NCI-H524 treated with DMSO at 0.1 percent for 48 hours (cell line): Measurements from ENCODE around the gene NADSYN1.
"Not testable (repeated sequence)": the region's sequence is repeated elsewhere in the genome, so short reads cannot be mapped to it uniquely, and the experiment has no call there.

Source experiments
- DNase-seq: peaks from one replicate; lab custom pipeline; 2025; lab: John Stamatoyannopoulos, UW

Gene NADSYN1

DNA sequence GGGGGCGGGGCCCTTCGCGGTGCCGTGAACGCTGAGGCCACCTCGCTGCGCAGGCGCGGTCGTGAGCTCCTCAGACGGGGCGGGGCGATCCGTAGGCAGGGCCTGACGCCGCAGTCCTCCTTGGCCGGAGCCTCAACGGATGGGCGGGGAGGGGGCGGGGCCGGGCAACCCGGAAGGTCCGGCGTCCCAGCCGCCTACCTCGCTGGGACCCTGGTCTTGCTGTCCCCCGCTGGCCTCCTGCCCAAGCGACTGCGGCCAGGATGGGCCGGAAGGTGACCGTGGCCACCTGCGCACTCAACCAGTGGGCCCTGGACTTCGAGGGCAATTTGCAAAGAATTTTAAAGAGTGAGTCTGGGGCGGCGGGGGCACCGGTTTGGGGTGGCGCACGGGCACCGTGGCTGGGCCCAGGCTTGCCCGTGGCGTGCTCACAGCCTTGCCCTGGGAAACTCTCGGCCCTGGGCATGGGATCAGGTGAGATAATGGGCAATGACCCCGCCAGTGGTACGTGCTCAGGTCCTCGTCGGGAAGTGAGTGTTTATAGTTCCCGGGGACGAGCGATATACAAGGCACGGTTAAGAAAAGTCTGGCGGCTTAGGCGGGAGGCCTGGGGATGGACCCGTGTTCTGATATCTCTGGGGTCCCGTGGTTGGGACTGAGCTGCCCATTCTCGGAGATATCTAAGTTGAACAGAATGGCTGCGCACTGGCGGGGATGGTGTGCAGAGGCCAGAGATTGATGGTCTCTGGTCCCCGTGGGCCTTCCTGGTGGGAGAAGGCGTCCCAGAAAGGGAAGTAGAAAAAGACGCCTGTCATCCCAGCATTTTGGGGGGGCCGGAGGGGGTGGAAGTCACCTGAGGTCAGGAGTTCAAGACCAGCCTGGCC lies at the start of gene NADSYN1:
Gene NADSYN1 (plus strand): TSS at position 167 of the 881 bp plus-strand sequence. CDS start 94 bp downstream, at position 261.
- peak; percentile 40 for DNase-seq

DNA sequence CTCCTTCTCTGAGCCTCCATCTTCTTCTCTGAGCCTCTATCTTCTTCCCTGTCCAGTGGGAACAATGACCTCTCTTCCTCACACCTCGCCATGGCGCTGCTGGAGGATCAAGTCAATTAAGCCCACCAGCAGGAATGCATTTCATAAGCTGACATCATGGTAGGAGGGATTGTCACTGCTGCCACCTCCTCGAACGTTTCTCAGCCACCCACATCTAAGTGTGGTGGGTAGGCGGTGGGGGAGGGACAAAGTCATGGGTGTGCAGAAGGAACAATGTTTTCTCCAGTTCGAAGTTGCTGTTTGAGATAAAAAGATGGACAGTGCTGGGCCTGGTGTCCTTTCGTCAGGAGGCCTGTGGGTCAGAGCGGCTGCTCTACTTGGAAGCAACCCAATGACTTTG lies 48.8 kb upstream of the NADSYN1 start:
- no peak for DNase-seq

DNA sequence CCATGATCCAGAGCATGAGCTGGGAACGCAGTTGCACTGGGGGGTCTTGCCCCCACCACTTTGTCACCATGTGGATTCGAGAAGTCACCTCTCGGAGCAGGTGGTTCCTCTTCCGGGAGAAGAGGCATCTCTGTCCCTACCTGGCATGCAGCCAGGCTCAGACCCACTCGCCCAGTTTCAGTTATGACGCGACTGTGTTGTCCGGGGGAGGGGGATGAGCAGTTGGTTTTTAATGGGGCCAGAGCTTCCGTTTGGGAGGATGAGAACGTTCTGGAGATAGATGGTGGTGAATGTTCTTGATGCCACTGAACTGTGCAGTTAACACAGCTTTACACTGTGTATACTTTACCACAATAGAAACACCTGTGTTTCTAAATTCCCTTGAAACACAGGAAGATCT lies 46.3 kb upstream of the NADSYN1 start:
- no peak for DNase-seq

DNA sequence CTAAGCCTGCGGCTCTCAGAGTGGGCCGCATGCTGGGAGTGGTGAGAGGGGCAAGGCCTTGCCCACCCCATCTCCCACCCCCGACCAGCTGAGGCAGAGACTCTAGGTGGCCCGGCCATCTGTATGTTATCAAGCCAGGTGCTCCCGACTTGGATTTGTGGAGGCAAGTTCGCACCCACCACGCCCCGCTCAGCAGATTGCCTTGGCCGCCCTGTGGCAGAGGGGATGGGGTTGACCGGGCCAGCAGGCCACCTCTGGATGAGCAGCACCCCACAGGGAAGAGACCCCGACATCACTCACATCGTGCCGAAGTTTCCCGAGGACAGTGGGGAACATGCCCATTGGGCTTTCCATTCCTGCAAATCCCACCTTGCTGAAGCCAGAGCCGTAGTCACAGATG lies 45.6 kb upstream of the NADSYN1 start:
- DNase-seq = no peak

DNA sequence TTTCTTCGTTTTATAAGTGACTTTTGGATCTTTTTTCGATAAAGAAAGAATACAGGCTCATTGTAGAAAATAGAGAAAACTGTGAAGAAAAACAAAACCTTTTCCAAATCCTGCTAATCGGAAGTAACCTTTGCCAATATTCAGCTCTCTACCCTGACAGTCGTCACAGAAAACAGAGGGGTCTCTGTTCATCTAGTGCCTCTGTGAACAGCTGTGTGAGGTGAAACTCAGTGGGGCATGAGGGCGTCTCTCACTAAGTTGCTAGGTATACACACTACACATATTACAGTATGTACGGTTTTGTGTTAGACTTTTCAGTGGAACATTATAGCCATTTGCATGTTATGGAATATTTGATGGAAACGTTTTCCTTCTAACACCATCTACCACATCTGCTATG lies 44.2 kb upstream of the NADSYN1 start:
- DNase-seq = no peak

DNA sequence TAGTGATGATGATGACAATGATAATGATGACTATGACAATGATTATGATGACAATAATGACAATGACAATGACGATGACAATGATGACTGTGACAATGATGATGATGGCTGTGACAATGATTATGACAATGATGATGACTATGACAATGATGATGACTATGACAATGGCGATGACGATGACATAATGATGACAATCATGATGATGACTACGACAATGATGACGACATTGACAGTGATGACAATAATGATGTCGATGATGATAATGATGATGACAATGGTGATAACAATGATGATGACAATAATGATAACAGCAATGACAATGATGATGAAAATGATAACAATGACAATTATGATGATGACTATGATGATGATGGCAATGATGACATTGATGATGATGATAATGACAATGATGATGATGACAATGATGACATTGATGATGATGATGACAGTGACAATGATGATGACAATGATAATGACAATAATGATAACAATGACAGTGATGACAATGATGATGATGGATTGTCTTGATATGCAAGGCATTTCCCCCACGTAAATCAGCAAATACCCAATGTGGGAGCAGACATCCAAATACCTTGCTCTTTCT lies 42.5 kb upstream of the NADSYN1 start:
- DNase-seq = no peak

DNA sequence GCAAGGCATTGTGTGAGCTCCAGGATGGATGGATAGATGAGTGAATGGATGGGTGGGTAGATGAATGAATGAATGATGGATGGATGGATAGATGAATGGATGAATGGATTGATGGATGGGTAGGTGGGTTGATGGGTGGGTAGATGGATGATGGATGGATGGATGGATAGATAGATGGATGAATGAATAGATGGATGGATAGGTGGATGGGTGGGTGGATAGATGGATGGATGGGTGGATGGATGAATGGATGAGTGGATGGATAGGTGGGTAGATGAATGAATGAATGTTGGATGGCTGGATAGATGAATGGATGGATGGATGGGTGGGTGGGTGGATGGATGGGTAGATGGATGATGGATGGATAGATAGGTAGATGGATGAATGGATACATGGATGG lies 38.4 kb upstream of the NADSYN1 start:
- no peak for DNase-seq

DNA sequence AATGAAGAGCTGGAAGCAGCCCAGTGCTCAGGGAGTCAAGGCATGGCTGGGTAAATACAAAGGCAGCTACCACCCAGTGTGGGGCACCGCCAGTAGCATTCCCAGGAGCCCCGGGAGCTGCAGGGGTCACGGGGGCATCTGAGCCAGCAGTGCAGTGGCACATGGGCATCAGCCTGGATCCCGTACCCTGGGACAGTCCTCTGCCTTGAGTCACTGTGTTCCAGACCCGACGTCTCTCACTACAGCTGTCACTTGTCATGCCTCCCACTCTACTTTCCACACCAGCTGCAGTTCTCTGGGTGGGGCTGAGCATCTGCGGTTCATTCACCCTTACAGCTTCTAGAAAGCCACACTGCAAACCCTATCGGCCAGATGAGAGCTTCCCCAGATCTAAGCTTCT lies 34.4 kb upstream of the NADSYN1 start:
- DNase-seq = peak; percentile 28

DNA sequence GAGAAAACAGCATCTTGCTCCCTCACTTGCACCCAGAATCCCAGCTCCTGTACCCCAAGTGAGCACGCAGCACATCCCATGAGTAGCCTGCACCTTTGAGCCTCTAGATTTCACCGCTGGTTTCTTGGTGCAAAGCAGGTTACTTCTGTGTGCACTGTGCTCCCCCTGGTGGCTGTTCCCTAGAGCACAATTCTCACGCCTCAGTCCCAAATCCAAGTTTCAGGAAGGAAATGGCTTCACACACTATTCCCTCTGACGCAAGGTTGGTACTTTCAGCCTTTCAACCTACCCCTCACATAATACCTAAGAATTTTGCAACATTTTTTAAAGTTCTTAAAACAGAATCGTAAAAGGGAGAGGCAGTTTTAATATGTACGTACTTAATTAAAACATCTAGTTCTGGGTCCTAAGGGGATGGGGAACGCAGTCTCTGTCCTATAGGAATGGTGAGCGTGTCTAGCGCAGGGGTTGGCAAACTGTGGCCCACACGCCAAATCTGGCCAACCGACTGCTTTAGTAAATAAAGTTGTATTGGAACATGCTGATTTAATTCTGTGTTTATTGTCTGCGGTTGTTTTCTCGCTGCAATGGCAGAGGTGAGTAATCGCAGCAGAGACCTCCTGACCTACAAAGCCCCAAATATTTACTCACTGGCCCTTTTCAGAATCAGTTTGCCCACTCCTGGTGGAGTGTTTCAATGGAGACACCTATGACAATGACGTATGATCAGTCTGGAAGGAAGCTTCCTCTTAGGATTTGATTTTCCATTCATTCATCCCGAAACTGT lies 32.4 kb upstream of the NADSYN1 start:
- no peak for DNase-seq

DNA sequence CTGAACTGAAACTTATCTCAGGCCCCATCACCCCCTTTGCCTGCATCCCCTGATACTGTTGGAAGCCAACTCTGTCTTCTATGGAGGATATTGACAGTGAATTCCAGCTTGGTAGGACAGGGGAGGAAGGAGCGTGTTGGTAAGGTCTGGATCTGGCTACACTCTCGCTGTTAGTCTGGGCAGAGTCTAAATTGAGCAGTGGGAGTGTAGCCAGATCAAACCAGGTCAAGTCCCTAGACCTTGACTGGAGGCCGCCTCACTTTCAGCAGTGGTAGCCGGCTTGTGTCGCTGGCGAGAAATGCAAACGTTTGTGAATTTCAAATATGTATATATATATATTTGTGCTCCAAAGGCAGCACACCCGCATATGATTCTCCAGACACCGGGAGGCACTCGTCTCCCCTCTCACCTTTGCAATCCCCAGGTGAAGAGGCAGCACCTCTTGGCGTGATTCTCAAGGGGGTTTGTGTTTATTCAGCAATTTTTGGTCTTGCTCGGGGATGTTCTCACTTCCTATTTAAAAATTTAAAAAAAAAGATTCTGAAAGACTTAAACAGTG lies 31.5 kb upstream of the NADSYN1 start:
- DNase-seq = no peak

DNA sequence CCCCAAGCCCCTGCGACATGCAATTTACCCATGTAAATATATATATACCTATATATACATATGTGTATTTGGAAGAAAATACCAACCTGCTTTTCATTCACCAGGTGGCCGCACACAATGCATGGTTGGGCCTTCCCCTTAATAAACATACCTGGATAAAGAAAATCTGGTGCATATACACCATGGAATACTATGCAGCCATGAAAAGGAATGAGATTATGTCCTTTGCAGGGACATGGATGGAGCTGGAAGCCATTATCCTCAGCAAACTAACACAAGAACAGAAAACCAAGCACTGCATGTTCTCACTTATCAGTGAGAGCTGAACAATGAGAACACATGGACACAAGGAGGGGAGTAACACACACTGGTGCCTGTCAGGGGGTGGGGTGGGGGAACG lies 30.7 kb upstream of the NADSYN1 start:
- not testable (repeated sequence) for DNase-seq

DNA sequence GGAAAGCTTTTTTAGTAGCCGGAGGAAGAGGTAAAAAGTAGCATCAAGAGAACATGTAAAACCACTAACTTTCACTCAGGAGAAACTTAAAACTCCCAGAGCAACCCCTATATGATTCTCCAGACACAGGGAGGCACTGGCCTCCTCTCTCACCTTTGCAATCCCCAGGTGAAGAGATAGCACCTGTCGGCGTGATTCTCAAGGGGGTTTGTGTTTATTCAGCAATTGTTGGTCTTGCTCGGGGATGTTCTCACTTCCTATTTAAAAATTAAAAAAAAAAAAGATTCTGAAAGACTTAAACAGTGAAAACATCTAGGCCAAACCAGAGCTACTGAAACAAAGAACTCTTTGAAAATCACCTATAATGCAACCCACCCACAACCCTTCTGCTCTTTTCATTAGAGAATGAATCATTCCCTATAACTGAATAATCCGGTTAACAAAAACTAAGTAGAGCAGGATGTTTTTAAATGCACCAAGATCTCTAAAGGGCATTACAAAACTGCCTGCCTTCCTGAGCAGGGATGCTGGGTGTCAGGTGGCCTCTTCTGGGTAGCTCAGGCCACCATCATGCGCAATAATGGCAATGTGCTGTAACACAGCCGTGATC lies 29.7 kb upstream of the NADSYN1 start:
- no peak for DNase-seq

DNA sequence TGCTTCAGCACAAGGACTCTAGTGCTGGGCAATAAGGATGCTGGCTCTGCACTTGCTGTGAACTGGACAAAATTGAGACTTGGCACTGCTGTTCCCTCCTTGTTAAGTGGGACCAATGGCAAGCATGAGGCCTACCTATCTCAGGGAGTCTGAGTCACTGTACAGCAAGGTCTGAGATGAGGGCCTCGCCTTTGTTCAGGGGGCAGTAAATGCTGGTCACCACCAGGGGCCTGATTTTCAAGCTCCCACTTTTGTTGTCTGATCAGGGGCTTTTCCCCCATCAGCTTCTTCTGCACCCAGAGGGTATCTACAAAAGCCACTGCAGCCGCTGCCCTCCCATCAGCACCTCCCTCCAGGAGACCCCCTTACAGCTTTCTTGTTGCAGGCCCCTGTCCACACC lies 27.6 kb upstream of the NADSYN1 start:
- DNase-seq = no peak

DNA sequence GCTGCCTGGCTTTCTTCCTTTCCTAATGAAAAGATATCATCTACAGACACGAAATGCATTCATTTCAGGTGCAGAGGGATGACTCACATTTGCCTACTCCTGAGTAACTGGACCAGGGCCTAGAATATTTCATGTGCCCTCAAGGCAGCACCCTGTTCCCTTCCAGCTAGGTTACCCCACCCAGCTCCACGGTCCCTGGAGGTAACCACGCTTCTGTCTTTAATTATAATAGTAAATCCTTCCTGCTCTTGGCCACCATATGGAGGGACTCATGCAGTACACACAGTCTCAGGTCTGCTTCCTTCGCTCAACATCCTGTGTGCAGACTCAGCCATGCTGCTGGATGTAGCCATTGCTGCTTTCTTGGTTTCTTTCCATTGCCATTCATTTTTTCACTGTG lies 27.1 kb upstream of the NADSYN1 start:
- DNase-seq = no peak

DNA sequence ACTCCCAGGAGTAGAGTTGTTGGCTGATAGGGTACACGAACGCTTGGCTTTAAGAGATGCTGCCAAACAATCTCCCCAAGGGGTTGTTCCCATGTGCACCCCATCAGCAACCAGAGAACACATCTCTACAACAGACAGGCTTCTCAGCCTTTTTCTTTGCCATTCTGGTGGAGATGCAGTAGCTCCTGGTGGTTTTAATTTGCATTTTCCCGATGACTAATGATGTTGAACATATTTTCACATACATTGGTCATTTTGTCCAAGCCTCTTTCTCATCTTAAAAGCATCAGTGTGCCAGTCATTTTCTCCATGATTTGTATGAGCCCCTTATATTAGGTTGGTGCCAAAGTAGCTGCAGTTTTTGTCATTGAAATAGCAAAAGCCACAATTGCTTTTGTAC lies 26.6 kb upstream of the NADSYN1 start:
- no peak for DNase-seq

DNA sequence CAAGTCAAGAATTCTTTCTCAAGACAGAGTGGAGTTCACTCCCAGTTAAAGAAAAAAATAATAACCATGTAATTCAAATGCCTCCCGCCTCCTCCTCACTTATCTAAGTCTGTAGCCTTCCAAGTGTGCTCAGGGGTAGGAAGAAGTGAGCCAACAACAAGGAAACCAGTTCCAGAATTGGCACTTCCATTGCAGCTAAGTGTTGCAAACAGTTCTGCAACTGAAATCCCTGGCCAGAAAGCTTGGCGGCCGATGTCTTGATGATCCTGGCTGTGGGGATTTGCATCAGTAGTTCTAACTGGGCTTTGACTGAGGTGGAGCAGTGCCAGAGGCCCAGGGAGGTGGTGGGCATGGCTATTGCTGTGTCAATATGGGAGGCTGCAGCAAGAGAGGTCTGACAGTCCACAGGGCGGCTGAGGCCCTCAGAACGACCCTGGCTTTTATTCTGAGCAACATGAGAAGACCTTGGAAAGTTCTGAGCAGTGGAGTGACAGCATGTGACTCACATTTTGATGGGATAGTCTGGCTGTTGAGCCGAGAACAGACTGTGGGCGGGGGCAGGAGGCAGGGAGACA lies 24.1 kb upstream of the NADSYN1 start:
- no peak for DNase-seq

DNA sequence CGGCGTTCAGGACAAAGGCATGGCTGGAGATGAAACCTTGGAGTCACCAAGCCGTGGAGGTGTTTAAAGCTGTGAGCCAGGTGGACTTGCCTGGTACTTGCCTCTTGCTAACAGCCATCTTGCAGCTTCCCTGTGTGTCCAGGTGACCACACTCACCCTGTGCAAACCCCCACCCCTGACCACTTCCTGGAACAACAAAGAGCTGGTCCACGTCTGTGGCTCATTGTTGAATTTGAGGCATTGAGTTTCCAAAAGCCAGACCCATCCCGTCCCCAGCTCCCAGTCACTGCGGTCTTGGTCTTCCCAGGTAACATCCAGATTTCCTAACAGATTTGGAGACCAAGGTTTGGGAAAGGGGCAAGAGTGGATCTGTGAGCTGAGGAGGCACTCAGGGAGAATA lies 23.3 kb upstream of the NADSYN1 start:
- no peak for DNase-seq

DNA sequence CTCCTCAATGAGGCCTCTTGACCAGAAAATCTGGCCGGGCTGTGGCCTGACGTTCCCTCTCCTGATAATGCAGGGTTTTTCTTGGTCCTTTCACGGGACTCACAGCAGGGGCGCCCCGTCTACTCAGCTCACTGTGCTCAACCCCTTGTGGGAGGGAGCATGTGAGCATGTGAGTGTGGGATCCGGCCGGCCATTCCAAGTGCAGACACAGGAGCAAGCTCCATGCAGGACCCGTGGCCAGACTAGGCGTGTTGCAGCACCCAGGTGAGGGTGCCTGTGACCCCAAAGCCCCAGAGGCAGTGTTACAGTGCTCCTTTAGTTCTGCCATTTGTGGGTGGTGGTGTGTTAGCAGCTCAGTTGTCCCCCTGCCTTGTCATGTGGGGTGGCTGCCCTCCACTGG lies 22.8 kb upstream of the NADSYN1 start:
- no peak for DNase-seq

DNA sequence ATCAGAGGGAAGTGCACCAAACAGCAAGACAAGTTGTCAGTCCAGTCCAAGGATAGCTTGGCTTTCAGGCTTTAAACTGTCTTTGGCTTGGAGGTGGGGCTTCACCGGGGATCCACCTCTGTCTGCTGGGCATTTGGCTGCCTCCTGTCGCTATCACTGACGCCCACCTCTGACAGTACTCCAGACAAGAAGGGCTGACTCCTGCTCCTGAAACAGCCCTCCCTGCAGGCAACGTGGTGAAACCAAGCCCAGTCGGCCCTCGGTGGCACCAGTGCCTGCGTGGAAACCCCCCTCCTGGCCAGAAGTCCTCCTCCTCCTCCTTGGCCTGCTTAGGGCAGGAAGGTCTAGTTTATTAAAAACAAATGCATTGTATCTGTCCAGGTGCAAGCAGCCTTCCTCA lies 21.7 kb upstream of the NADSYN1 start:
- no peak for DNase-seq

DNA sequence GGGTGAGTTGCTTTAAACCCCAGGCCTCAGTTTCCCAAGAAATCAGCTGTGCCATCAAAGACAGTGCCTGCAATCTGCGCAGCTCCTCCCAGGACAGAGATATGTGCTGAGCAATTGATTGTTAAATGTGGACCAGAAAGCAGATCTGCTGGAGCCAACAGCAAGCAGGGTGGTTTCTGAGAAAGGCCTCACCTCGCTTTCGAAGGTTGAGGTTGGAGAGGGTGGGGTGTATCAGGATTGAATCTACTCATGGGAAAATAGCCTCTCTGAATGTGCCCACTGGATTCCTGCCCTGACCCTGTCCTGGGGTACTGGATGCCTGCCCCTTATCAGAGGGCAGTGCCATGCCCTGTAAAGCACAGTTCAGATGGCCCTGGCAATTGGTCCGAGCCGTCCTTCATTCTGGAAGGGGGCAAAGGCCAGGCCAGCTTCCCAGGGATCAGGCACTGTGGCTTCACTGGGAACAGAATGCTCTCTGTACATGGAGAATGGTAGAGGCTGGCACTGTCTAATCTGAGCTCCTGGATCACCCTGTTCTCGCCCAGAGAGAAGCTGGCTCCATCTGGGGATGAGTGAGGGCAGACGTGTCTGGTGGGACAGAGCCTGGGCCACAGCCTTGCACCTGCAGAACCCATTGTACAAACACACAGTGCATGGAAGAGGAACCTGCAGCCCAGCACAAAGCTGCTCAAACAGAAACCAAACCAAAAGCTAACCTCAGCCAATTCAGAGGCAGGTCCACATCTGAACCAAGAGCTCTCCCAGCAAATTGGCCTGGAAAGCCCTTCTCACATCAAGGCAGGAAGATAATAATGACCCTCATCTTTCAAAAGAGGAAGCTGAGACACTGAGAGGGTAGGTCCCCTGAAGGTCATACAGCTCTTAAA lies 20.0 kb upstream of the NADSYN1 start:
- no peak for DNase-seq
